Neural cell (in vitro differentiated cells): ENCODE measurements around the gene HOMEZ. TPM values are rescaled to one million over a fixed set of nuclear protein-coding genes. Genes with fewer than 3 reads are reported as not detected.
A peak's percentile ranks its signal among the peaks of the same experiment; 100 is the strongest.

ENCODE experiments used
- H2AFZ ChIP-seq: fragments of 200-600, 300-800 bp; sonication (generic), shearing (Covaris generic); 2 replicates; pipeline ENCODE4 v1.6.0; 2014; ENCODE audit warnings: low read depth, mild to moderate bottlenecking, antibody characterized with exemption, low read length, moderate library complexity
- H3F3A ChIP-seq: fragments of 200-600 bp; shearing (Covaris generic); 2 replicates; pipeline ENCODE4 v1.6.1; 2016; ENCODE audit warnings: mild to moderate bottlenecking, moderate library complexity, mixed read lengths, antibody characterized with exemption, low read length; ENCODE audit not compliant: insufficient read depth, poor library complexity, severe bottlenecking
- H3K27ac ChIP-seq: fragments of 200-600, 300-800 bp; sonication (generic), shearing (Covaris generic); 2 replicates; pipeline ENCODE4 v1.5.1; 2014; ENCODE audit warnings: mild to moderate bottlenecking, low read length, moderate library complexity
- H3K27me3 ChIP-seq: fragments of 300-800, 200-600 bp; sonication (generic), shearing (Covaris generic); 2 replicates; pipeline ENCODE4 v1.6.0; 2014; ENCODE audit warnings: mild to moderate bottlenecking, low read depth, low read length, moderate library complexity; ENCODE audit not compliant: insufficient read depth
- H3K36me3 ChIP-seq: fragments of 300-800, 200-600 bp; sonication (generic), shearing (Covaris generic); 2 replicates; pipeline ENCODE4 v1.5.1; 2014; ENCODE audit warnings: mild to moderate bottlenecking, antibody characterized with exemption, low read length, moderate library complexity; ENCODE audit not compliant: insufficient read depth
- H3K4me2 ChIP-seq: fragments of 300-800, 200-600 bp; sonication (generic), shearing (Covaris generic); 2 replicates; pipeline ENCODE4 v1.6.0; 2014; ENCODE audit warnings: mild to moderate bottlenecking, low read length
- H3K4me3 ChIP-seq: fragments of 300-800, 200-600 bp; sonication (generic), shearing (Covaris generic); 2 replicates; pipeline ENCODE4 v1.5.1; 2014; ENCODE audit warnings: mild to moderate bottlenecking, low read length, moderate library complexity
- H3K79me2 ChIP-seq: fragments of 200-600 bp; shearing (Covaris generic); replicated peaks from 2 replicates; pipeline ENCODE4 v1.6.0; 2014; ENCODE audit warnings: mild to moderate bottlenecking, low read length, moderate library complexity; ENCODE audit not compliant: insufficient read depth
- H3K9ac ChIP-seq: fragments of 300-800, 200-600 bp; sonication (generic), shearing (Covaris generic); 2 replicates; pipeline ENCODE4 v1.6.1; 2016; ENCODE audit warnings: mild to moderate bottlenecking, low read length, mixed read lengths
- H3K9me2 ChIP-seq: fragments of 200-600 bp; shearing (Covaris generic); 2 replicates; pipeline ENCODE4 v1.6.1; 2016; ENCODE audit warnings: mild to moderate bottlenecking, low read length, mixed read lengths; ENCODE audit not compliant: insufficient read depth
- H3K9me3 ChIP-seq: fragments of 200-600, 300-800 bp; sonication (generic), shearing (Covaris generic); 2 replicates; pipeline ENCODE4 v1.6.1; 2016; ENCODE audit warnings: mild to moderate bottlenecking, mixed run types, low read length, moderate library complexity, mixed read lengths
- H4K20me1 ChIP-seq: fragments of 200-600 bp; shearing (Covaris generic); 2 replicates; pipeline ENCODE4 v1.6.1; 2016; ENCODE audit warnings: mild to moderate bottlenecking, mixed run types; ENCODE audit not compliant: insufficient read depth
- EP300 ChIP-seq: fragments of 450-650 bp; conservative IDR thresholded peaks from 2 replicates; pipeline ENCODE4 v1.6.1; 2014; ENCODE audit warnings: antibody characterized with exemption, mild to moderate bottlenecking, moderate library complexity; ENCODE audit not compliant: poor library complexity, severe bottlenecking
- EZH2 ChIP-seq: fragments of 200-600, 300-800 bp; shearing (Covaris generic), sonication (generic); IDR thresholded peaks from 2 replicates; pipeline ENCODE4 v1.6.1; 2014; ENCODE audit warnings: antibody characterized with exemption, low read length, borderline replicate concordance, mild to moderate bottlenecking; ENCODE audit not compliant: insufficient read depth, poor library complexity, severe bottlenecking
- MXI1 ChIP-seq: fragments of 450-650 bp; conservative IDR thresholded peaks from 2 replicates; pipeline ENCODE4 v1.6.1; 2014; ENCODE audit warnings: antibody characterized with exemption, mild to moderate bottlenecking; ENCODE audit not compliant: poor library complexity, severe bottlenecking
- POLR2AphosphoS5 ChIP-seq: IDR thresholded peaks from 2 replicates; pipeline ENCODE4 v1.6.1; 2012
- RAD21 ChIP-seq: fragments of 450-650 bp; conservative IDR thresholded peaks from 2 replicates; pipeline ENCODE4 v1.6.1; 2014; ENCODE audit warnings: antibody characterized with exemption, mild to moderate bottlenecking, moderate library complexity
- SMC3 ChIP-seq: fragments of 450-650 bp; conservative IDR thresholded peaks from 2 replicates; pipeline ENCODE4 v1.6.1; 2014; ENCODE audit warnings: antibody characterized with exemption, mild to moderate bottlenecking, moderate library complexity; ENCODE audit not compliant: poor library complexity
- TAF1 ChIP-seq: IDR thresholded peaks from 2 replicates; pipeline ENCODE4 v1.6.1; 2012; ENCODE audit warnings: low read depth
- polyA plus RNA-seq: library from polyadenylated mRNA; depleted of rRNA; stranded (reverse); fragments of >200 nt; gene quantifications from 2 replicates; pipeline ENCODE4 v1.2.3, GENCODE V29; 2014
- TF ChIP-seq, protein P1 (sequence below): IDR thresholded peaks from 2 replicates; pipeline ENCODE4 v1.6.1; 2012; ENCODE audit warnings: borderline replicate concordance
- TF ChIP-seq, protein P2 (sequence below): fragments of 450-650 bp; IDR thresholded peaks from 2 replicates; pipeline ENCODE4 v1.5.1; 2014; ENCODE audit warnings: antibody characterized with exemption, mild to moderate bottlenecking, moderate library complexity; ENCODE audit not compliant: poor library complexity, severe bottlenecking

Gene HOMEZ
- polyA plus RNA-seq, 1 donor from 2014 or later: 6.6 TPM

DNA sequence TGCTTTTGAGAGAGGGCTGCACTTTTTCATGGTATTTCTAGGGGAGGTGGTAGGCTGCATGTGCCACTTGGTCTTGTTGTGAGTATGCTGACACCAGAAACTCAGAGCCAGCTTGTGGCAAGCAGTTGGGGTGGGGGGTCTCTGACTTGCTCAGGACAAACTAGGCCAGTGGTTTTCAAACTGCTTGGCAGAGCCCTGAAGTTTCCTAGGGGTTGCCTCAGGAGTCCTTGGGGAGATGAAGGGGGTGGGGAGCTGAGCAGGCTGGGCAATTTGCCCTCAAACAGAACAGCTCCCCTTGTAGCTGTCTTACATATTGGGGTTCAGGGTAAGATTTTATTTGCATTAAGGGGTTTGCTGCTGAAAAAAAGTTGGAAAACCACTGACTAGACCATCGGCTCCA is 24.6 kb upstream of the HOMEZ start:
- no peak overlapping the region for H3K4me2 ChIP-seq
- H3K9me2 ChIP-seq: no peaks in the 10 kb centered on the region
- no peak overlapping the region for H2AFZ ChIP-seq
- no peaks in the 10 kb centered on the region for H3K36me3 ChIP-seq
- no peaks in the 10 kb centered on the region for H3K27me3 ChIP-seq
- no peak overlapping the region for H3K27ac ChIP-seq
- no peaks in the 10 kb centered on the region for H3F3A ChIP-seq
- no peak overlapping the region for H3K4me3 ChIP-seq
- no peak overlapping the region for H3K9ac ChIP-seq
- H3K79me2 ChIP-seq: peaks cover 25% of the 10 kb centered on the region
- no peaks in the 10 kb centered on the region for H3K9me3 ChIP-seq
- TF ChIP-seq POLR2AphosphoS5 (no peak), SMC3 (no peak), EP300 (no peak), MXI1 (no peak), RAD21 (no peak), TAF1 (no peak), EZH2 (no peak)
- TF ChIP-seq, protein P1, sequence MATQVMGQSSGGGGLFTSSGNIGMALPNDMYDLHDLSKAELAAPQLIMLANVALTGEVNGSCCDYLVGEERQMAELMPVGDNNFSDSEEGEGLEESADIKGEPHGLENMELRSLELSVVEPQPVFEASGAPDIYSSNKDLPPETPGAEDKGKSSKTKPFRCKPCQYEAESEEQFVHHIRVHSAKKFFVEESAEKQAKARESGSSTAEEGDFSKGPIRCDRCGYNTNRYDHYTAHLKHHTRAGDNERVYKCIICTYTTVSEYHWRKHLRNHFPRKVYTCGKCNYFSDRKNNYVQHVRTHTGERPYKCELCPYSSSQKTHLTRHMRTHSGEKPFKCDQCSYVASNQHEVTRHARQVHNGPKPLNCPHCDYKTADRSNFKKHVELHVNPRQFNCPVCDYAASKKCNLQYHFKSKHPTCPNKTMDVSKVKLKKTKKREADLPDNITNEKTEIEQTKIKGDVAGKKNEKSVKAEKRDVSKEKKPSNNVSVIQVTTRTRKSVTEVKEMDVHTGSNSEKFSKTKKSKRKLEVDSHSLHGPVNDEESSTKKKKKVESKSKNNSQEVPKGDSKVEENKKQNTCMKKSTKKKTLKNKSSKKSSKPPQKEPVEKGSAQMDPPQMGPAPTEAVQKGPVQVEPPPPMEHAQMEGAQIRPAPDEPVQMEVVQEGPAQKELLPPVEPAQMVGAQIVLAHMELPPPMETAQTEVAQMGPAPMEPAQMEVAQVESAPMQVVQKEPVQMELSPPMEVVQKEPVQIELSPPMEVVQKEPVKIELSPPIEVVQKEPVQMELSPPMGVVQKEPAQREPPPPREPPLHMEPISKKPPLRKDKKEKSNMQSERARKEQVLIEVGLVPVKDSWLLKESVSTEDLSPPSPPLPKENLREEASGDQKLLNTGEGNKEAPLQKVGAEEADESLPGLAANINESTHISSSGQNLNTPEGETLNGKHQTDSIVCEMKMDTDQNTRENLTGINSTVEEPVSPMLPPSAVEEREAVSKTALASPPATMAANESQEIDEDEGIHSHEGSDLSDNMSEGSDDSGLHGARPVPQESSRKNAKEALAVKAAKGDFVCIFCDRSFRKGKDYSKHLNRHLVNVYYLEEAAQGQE: no peak
- TF ChIP-seq, protein P2, sequence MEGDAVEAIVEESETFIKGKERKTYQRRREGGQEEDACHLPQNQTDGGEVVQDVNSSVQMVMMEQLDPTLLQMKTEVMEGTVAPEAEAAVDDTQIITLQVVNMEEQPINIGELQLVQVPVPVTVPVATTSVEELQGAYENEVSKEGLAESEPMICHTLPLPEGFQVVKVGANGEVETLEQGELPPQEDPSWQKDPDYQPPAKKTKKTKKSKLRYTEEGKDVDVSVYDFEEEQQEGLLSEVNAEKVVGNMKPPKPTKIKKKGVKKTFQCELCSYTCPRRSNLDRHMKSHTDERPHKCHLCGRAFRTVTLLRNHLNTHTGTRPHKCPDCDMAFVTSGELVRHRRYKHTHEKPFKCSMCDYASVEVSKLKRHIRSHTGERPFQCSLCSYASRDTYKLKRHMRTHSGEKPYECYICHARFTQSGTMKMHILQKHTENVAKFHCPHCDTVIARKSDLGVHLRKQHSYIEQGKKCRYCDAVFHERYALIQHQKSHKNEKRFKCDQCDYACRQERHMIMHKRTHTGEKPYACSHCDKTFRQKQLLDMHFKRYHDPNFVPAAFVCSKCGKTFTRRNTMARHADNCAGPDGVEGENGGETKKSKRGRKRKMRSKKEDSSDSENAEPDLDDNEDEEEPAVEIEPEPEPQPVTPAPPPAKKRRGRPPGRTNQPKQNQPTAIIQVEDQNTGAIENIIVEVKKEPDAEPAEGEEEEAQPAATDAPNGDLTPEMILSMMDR: no peak
- no peaks in the 10 kb centered on the region for H4K20me1 ChIP-seq

DNA sequence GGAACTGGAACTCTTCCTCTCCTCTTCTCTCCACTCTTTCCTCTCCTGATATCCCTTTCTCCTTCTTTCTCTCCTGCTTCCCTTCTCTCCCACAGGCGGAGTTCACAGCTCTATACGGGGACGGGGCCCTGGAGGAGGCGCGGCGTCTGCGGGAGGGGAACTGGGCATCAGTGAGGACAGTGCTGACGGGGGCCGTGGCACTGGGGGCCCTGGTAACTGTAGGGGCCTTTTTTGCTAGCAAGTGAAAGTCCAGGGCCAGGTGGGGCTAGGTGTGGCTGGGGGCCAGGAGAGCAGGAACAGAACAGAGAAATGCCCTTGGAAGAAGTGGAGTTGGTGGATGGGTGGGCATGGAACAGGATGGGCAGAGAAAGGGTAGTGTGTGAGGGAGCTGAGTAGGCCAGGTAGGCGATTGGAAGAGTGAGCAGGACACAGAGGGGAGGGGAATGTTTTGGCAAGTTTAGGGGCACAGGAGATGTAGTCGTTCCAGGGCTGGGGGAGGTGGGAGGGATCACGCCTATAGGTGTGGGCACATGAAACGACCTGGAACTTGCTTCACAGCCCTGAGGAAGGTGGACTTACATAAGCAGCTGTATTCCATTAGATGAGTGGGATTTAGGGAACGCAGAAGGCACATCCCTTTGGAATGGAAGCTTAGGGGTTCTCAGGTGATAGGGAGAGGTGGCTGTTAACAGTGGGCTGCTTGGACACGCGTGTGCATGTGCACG is 23.0 kb upstream of the HOMEZ start:
- Histone ChIP-seq H3K79me2 (peaks cover 25% of the 10 kb centered on the region), H3K36me3 (no peaks in the 10 kb centered on the region), H3K9me3 (no peaks in the 10 kb centered on the region), H3K27me3 (no peaks in the 10 kb centered on the region), H3K9me2 (no peaks in the 10 kb centered on the region), H3K27ac (no peak overlapping the region), H3K9ac (no peak overlapping the region), H3K4me2 (no peak overlapping the region), H4K20me1 (no peaks in the 10 kb centered on the region), H3F3A (no peaks in the 10 kb centered on the region), H3K4me3 (peak overlapping the region; percentile 84), H2AFZ (no peak overlapping the region)
- TF ChIP-seq POLR2AphosphoS5 (no peak), TAF1 (no peak), EP300 (no peak), RAD21 (no peak), SMC3 (no peak), EZH2 (no peak), MXI1 (no peak)
- TF ChIP-seq, protein P1: no peak
- TF ChIP-seq, protein P2: no peak
